MM.1S (cell line): ENCODE measurements around the gene MLH3.

Source experiments
- DNase-seq: peaks from one replicate; pipeline ENCODE4 v3.0.0-alpha.2; 2015
- H2AFZ ChIP-seq: fragments of 300-600 bp; sonication (generic); 2 replicates; pipeline ENCODE4 v1.6.0; 2016; ENCODE audit warnings: antibody characterized with exemption, low read length
- H3F3A ChIP-seq: fragments of 300-600 bp; sonication (generic); 2 replicates; pipeline ENCODE4 v1.6.1; 2016; ENCODE audit warnings: mild to moderate bottlenecking, antibody characterized with exemption, low read length, moderate library complexity, mixed read lengths; ENCODE audit not compliant: insufficient read depth
- H3K27ac ChIP-seq: fragments of 300-600 bp; sonication (generic); 2 replicates; pipeline ENCODE4 v1.5.1; 2016; ENCODE audit warnings: mild to moderate bottlenecking, low read length
- H3K27me3 ChIP-seq: fragments of 300-600 bp; sonication (generic); replicated peaks from 2 replicates; pipeline ENCODE4 v1.6.0; 2016; ENCODE audit warnings: low read length; ENCODE audit not compliant: insufficient read depth
- H3K36me3 ChIP-seq: fragments of 300-600 bp; sonication (generic); replicated peaks from 2 replicates; pipeline ENCODE4 v1.6.1; 2016; ENCODE audit warnings: mild to moderate bottlenecking, low read length, mixed read lengths; ENCODE audit not compliant: insufficient read depth
- H3K4me1 ChIP-seq: fragments of 300-600 bp; sonication (generic); 2 replicates; pipeline ENCODE4 v1.6.1; 2016; ENCODE audit warnings: low read length, mixed read lengths
- H3K4me2 ChIP-seq: fragments of 300-600 bp; sonication (generic); 2 replicates; pipeline ENCODE4 v1.6.0; 2016; ENCODE audit warnings: low read depth, low read length
- H3K4me3 ChIP-seq: fragments of 300-600 bp; sonication (generic); 2 replicates; pipeline ENCODE4 v1.5.1; 2016; ENCODE audit warnings: low read length, mixed read lengths
- H3K79me2 ChIP-seq: fragments of 300-600 bp; sonication (generic); 2 replicates; pipeline ENCODE4 v1.6.1; 2016; ENCODE audit warnings: mixed run types, low read length, mixed read lengths
- H3K9ac ChIP-seq: fragments of 300-600 bp; sonication (generic); 2 replicates; pipeline ENCODE4 v1.6.1; 2016; ENCODE audit warnings: low read length, mixed read lengths
- H3K9me2 ChIP-seq: fragments of 300-600 bp; sonication (generic); replicated peaks from 2 replicates; pipeline ENCODE4 v1.6.1; 2016; ENCODE audit warnings: mild to moderate bottlenecking, low read length, mixed read lengths; ENCODE audit not compliant: insufficient read depth
- H3K9me3 ChIP-seq: fragments of 300-600 bp; sonication (generic); replicated peaks from 2 replicates; pipeline ENCODE4 v1.6.1; 2016; ENCODE audit warnings: mild to moderate bottlenecking, low read length, mixed read lengths; ENCODE audit not compliant: insufficient read depth
- H4K20me1 ChIP-seq: fragments of 300-600 bp; sonication (generic); 2 replicates; pipeline ENCODE4 v1.6.1; 2016; ENCODE audit warnings: mild to moderate bottlenecking, low read length, moderate library complexity, mixed read lengths; ENCODE audit not compliant: insufficient read depth
- CTCF ChIP-seq: fragments of 300-600 bp; sonication (generic); IDR thresholded peaks from 2 replicates; pipeline ENCODE4 v1.5.1; 2016; ENCODE audit warnings: antibody characterized with exemption, low read length, mixed read lengths
- EZH2 ChIP-seq: fragments of 300-600 bp; sonication (generic); optimal IDR thresholded peaks from 2 replicates; pipeline ENCODE3; 2017; ENCODE audit warnings: low read depth, mild to moderate bottlenecking, antibody characterized with exemption, low read length, mixed read lengths
- EZH2phosphoT487 ChIP-seq: fragments of 300-600 bp; sonication (generic); IDR thresholded peaks from 2 replicates; pipeline ENCODE4 v1.6.1; 2018; ENCODE audit warnings: antibody characterized with exemption, low read length

MLH3 gene

GRCh38 chr14:75050852-75051555 is at the start of gene MLH3:
TSS of gene MLH3 (minus strand) at chr14:75051467. CDS start at chr14:75049655, 1,812 bp downstream.
- Histone ChIP-seq H4K20me1 (no peaks in the 10 kb centered on the region), H3K9me3 (no peaks in the 10 kb centered on the region), H3K79me2 (no peaks in the 10 kb centered on the region), H3K9ac (peak within 1 kb of the TSS; percentile 62), H3K9me2 (no peaks in the 10 kb centered on the region), H3K4me3 (peak within 1 kb of the TSS; percentile 62), H2AFZ (peak within 1 kb of the TSS; percentile 61), H3K27me3 (no peaks in the 10 kb centered on the region), H3F3A (peaks cover 3% of the 10 kb centered on the region; the same call in 1 of the 2 replicates), H3K27ac (peak within 1 kb of the TSS; percentile 25; the same call in 1 of the 2 replicates), H3K36me3 (no peaks in the 10 kb centered on the region), H3K4me1 (no peaks in the 10 kb centered on the region), H3K4me2 (peak within 1 kb of the TSS; percentile 73)
- TF ChIP-seq EZH2 (no peak), EZH2phosphoT487 (no peak), CTCF (no peak)
- DNase-seq, result peak; percentile 73

- Histone ChIP-seq H3K79me2 (no peaks in the 10 kb centered on the region), H3K36me3 (no peaks in the 10 kb centered on the region), H3K4me3 (no peak overlapping the region), H3K9me2 (no peaks in the 10 kb centered on the region), H3F3A (no peaks in the 10 kb centered on the region), H3K27ac (no peak overlapping the region), H3K4me1 (no peaks in the 10 kb centered on the region), H4K20me1 (no peaks in the 10 kb centered on the region), H3K4me2 (no peak overlapping the region), H3K9ac (no peak overlapping the region), H3K9me3 (no peaks in the 10 kb centered on the region), H2AFZ (no peak overlapping the region), H3K27me3 (no peaks in the 10 kb centered on the region)
- no peak for DNase-seq
- TF ChIP-seq EZH2, result no peak
- no peak for TF ChIP-seq CTCF
- TF ChIP-seq EZH2phosphoT487, result no peak
Observed at GRCh38 chr14:75098682-75099081, 47.4 kb upstream of the MLH3 start.

GRCh38 chr14:75098212-75098611 is 46.9 kb upstream of the MLH3 start:
- no peaks in the 10 kb centered on the region for H3F3A ChIP-seq
- no peak overlapping the region for H3K4me3 ChIP-seq
- no peaks in the 10 kb centered on the region for H3K36me3 ChIP-seq
- H3K27me3 ChIP-seq, result no peaks in the 10 kb centered on the region
- TF ChIP-seq EZH2phosphoT487 (no peak), EZH2 (no peak), CTCF (no peak)
- H3K79me2 ChIP-seq, result no peaks in the 10 kb centered on the region
- H3K4me2 ChIP-seq, result no peak overlapping the region
- no peak for DNase-seq
- no peak overlapping the region for H3K9ac ChIP-seq
- no peaks in the 10 kb centered on the region for H3K9me2 ChIP-seq
- H4K20me1 ChIP-seq, result no peaks in the 10 kb centered on the region
- H3K4me1 ChIP-seq, result no peaks in the 10 kb centered on the region
- no peaks in the 10 kb centered on the region for H3K9me3 ChIP-seq
- no peak overlapping the region for H2AFZ ChIP-seq
- H3K27ac ChIP-seq, result no peak overlapping the region
